ENCODE results near the gene LYVE1. TPM values are rescaled to one million over a fixed set of nuclear protein-coding genes. Genes with fewer than 3 reads are reported as not detected.
A peak's percentile ranks its signal among the peaks of the same experiment; 100 is the strongest.

Gene LYVE1
- total and polyA plus RNA-seq, 12 donors = 29.1 to 530 (median 254) TPM

DNA sequence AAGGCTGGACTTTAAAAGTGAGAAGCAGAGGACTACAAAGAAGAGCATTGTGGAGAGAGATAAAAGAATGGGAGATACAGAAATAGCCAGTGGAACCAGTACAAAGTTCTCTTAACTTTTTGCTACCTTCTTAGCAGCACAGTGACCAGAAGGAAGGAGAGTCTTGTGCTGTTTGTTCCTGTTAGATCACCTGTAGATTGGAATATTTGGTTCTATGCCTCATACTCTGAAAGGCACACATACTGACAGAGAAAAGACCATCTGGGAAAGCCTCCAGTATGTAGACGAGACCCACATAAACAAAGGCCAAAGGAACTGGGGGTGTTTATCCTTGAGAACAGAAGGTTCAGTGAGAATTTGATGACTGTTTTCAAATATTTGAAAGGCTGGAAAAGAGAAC lies 46.2 kb downstream of the LYVE1 start:
- no peak for TF ChIP-seq POLR2A (IDR thresholded peaks at IDR 0.05)
- TF ChIP-seq, protein P1, sequence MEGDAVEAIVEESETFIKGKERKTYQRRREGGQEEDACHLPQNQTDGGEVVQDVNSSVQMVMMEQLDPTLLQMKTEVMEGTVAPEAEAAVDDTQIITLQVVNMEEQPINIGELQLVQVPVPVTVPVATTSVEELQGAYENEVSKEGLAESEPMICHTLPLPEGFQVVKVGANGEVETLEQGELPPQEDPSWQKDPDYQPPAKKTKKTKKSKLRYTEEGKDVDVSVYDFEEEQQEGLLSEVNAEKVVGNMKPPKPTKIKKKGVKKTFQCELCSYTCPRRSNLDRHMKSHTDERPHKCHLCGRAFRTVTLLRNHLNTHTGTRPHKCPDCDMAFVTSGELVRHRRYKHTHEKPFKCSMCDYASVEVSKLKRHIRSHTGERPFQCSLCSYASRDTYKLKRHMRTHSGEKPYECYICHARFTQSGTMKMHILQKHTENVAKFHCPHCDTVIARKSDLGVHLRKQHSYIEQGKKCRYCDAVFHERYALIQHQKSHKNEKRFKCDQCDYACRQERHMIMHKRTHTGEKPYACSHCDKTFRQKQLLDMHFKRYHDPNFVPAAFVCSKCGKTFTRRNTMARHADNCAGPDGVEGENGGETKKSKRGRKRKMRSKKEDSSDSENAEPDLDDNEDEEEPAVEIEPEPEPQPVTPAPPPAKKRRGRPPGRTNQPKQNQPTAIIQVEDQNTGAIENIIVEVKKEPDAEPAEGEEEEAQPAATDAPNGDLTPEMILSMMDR (IDR thresholded peaks at IDR 0.05) = no peak
- no peak for DNase-seq
- H3K27me3 ChIP-seq = no peaks in the 10 kb centered on the region
- peaks cover 0 to 31% of the 10 kb centered on the region in 2 donors for H3K36me3 ChIP-seq (replicated peaks in 1 of 2)
- H3K4me1 ChIP-seq (replicated peaks in 1 of 2) = peaks cover 8 to 17% of the 10 kb centered on the region in 2 donors
- no peaks in the 10 kb centered on the region for H3K9me3 ChIP-seq (replicated peaks in 1 of 3)
- WGBS, 4 donors = 44 to 59% (median 56%) methylated on average over 1 of the region's 1 CpG
- intact Hi-C loops (cut with DNase I) = no loop called here
- H3K4me3 ChIP-seq = no peak overlapping the region
- H3K27ac ChIP-seq = no peak overlapping the region

DNA sequence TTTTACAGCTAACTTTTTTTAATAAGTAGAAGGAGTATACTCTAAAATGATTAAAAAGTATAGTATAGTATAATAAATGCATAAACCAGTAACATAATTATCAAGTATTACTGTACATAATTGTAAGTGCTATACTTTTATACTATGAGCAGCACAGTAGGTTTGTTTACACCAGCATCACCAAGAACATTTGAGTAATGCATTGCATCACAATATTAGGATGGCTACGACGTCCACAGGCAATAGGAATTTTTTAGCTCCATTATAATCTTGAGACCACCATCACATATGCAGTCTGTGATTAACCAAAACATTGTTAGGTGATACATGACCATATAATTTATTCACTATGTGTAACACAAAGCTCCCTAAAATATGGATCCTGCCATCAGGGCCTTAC lies 47.9 kb downstream of the LYVE1 start:
- DNase-seq = no peak
- Histone ChIP-seq H3K9me3 (replicated peaks in 1 of 3) (no peaks in the 10 kb centered on the region), H3K27me3 (no peaks in the 10 kb centered on the region), H3K4me1 (replicated peaks in 1 of 2) (peaks cover 8 to 9% of the 10 kb centered on the region in 2 donors), H3K36me3 (replicated peaks in 1 of 2) (peaks cover 0 to 30% of the 10 kb centered on the region in 2 donors), H3K4me3 (no peak overlapping the region), H3K27ac (no peak overlapping the region)
- WGBS, 4 donors = 89 to 96% (median 93%) methylated on average over 2 of the region's 2 CpGs
- TF ChIP-seq, protein P1 (IDR thresholded peaks at IDR 0.05) = no peak
- TF ChIP-seq POLR2A (IDR thresholded peaks at IDR 0.05) = no peak
- intact Hi-C loops (cut with DNase I) = no loop called here

DNA sequence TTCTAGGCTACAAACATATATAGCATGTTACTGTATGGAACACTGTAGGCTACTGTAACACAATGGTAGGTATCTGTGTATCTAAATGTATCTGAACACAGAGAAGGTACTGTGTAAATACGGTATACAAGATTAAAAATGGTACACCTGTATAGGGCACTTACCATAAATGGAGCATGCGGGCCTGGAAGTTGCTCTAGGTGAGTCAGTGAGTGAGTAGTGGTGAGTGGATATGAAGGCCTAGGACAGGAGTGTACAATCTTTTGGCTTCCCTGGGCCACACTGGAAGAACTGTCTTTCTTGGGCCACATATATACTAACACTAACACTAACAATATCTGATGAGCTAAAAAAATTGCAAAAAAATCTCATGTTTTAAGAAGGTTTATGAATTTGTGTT lies 48.8 kb downstream of the LYVE1 start:
- Histone ChIP-seq H3K4me3 (no peak overlapping the region), H3K27ac (no peak overlapping the region), H3K27me3 (no peaks in the 10 kb centered on the region), H3K4me1 (replicated peaks in 1 of 2) (peaks cover 8 to 12% of the 10 kb centered on the region in 2 donors), H3K36me3 (replicated peaks in 1 of 2) (peaks cover 0 to 25% of the 10 kb centered on the region in 2 donors), H3K9me3 (replicated peaks in 1 of 3) (no peaks in the 10 kb centered on the region)
- 97 to 100% (median 97%) methylated on average over 2 of the region's 2 CpGs for WGBS, 4 donors
- TF ChIP-seq, protein P1 (IDR thresholded peaks at IDR 0.05) = no peak
- no peak for TF ChIP-seq POLR2A (IDR thresholded peaks at IDR 0.05)
- intact Hi-C loops (cut with DNase I) = no loop called here
- DNase-seq = no peak

DNA sequence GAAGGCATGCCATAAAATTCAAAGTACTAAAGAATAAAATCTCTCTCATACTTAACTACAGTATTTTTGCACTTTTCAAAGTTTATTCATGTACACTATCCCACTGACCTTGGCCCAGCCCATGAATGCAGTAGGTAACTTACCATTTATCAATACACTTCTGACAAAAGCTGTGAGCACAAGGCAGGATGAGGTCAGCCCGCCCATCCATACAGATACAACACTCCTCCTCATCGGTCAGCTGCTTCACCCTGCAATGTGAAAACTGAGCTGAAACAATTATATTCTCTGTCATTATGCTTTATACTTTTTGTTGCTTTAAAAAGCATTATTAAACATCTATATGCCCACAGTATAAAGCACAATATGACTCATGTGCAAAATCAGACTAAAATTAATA lies 49.6 kb downstream of the LYVE1 start:
- no peak overlapping the region for H3K27ac ChIP-seq
- intact Hi-C loops (cut with DNase I) = no loop called here
- peaks cover 8 to 19% of the 10 kb centered on the region in 2 donors for H3K4me1 ChIP-seq (replicated peaks in 1 of 2)
- no peaks in the 10 kb centered on the region for H3K9me3 ChIP-seq (replicated peaks in 1 of 3)
- peak in 3 of 7 donors; percentile 43 to 61 (median 58) for DNase-seq
- H3K4me3 ChIP-seq = no peak overlapping the region
- no peak for TF ChIP-seq POLR2A (IDR thresholded peaks at IDR 0.05)
- TF ChIP-seq, protein P1 (IDR thresholded peaks at IDR 0.05) = no peak
- no peaks in the 10 kb centered on the region for H3K27me3 ChIP-seq
- H3K36me3 ChIP-seq (replicated peaks in 1 of 2) = peaks cover 0 to 20% of the 10 kb centered on the region in 2 donors
- 44 to 63% (median 51%) methylated on average over 2 of the region's 2 CpGs for WGBS, 4 donors

Data from adrenal gland (tissue), 12 donors.